Right cardiac atrium (tissue), 5 donors: ENCODE results near the gene BIN1. TPM values are rescaled to one million over a fixed set of nuclear protein-coding genes. Genes with fewer than 3 reads are reported as not detected.
A peak's percentile ranks its signal among the peaks of the same experiment; 100 is the strongest.

ENCODE experiments used
- ATAC-seq, 2 donors: fragments of 200-7000 bp; cut with Tn5 transposase; one replicate each; pipeline versions ENCODE4 v1.8.0 to v1.9.1; 2020; ENCODE audit warnings: moderate library complexity in 2 of 2, mild to moderate bottlenecking in 1 of 2
- DNase-seq, 3 donors: peaks; one replicate each; pipeline ENCODE4 v3.0.0-alpha.2; 2020
- H3K27ac ChIP-seq: one replicate; pipeline ENCODE4 v1.5.1; 2013; ENCODE audit warnings: mild to moderate bottlenecking, low read length, control low read depth, moderate library complexity
- H3K27me3 ChIP-seq: one replicate; pipeline ENCODE4 v1.6.1; 2013; ENCODE audit not compliant: control insufficient read depth, insufficient read depth
- H3K4me1 ChIP-seq: one replicate; pipeline ENCODE4 v1.6.1; 2013; ENCODE audit warnings: low read length; ENCODE audit not compliant: control insufficient read depth, insufficient read depth
- H3K4me3 ChIP-seq: one replicate; pipeline ENCODE4 v1.5.1; 2013; ENCODE audit warnings: low read length, control low read depth
- H3K9me3 ChIP-seq: one replicate; pipeline ENCODE4 v1.6.1; 2013; ENCODE audit warnings: low read length; ENCODE audit not compliant: control insufficient read depth
- WGBS: extraction: QIAGEN DNeasy Blood & Tissue Kit; methylation state at CpG from one replicate; pipeline ENCODE4 v1.1.7; 2013; 5-methylcytosine and 5-hydroxymethylcytosine counted together
- intact Hi-C, 4 donors: fragments of 100-400 bp; cut with DNase I; formaldehyde crosslinking; loops; one replicate each; pipeline versions ENCODE4 v1.11.0 to v1.14.0; 2022 to 2023
- polyA plus RNA-seq: library from polyadenylated mRNA; stranded (reverse); fragments of 200-250 nt; gene quantifications from one replicate; pipeline ENCODE4 v1.2.3, GENCODE V29; 2013
- total RNA-seq, 4 donors: library from RNA; stranded (reverse); fragmentation: NEBNext Ultra II Directional; extraction: Animal tissue kit (Norgen Biotek cat#: 25700); gene quantifications; one replicate each; pipeline ENCODE4 v1.2.1, GENCODE V29; 2021
- donor health status: healthy with polysubstance abuse.
- donor health status: DM: no; HTN: yes; CAD: no.
- donor health status: DM: no; HTN: no; CAD: no.
- donor health status: DM: no; HTN: yes; CAD: no; lungs with severe emphysema.
- donor health status: DM: yes; HTN: yes; CAD: no.

Gene BIN1
- total and polyA plus RNA-seq, 5 donors, result 5.9 to 12.0 (median 10.0) TPM

DNA sequence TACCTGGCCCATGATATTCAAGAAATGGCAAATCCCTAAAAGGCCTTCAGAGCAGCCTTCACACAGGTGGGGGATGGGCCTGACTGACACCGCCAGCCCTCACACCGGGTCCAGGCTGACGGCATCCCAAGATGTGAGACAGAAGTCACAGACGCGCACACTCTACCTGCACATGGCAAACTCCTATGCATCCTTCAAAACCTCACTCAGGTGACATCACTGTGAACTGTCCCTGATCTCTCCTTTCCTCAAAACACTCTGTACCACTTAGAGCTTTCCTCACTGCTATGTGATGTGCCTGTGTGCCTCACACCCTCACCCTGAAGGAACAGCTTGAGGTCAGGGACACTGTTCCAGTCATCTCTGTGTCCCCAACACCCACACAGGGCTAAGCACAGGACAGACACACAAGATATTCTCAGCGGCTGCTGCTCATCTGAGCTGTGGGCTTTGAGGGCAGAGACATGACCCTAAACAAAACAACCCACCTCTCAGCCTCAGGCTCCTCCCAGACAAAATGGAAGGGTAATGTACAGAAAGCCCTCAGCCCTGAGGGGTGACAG, 27.5 kb downstream of the BIN1 start:
- ATAC-seq, result no peak
- Histone ChIP-seq H3K4me3 (no peak overlapping the region), H3K27ac (no peak overlapping the region), H3K9me3 (no peaks in the 10 kb centered on the region), H3K4me1 (no peaks in the 10 kb centered on the region), H3K27me3 (no peaks in the 10 kb centered on the region)
- no peak for DNase-seq
- intact Hi-C loops, result no loop called here
- 85% methylated on average over 6 of the region's 6 CpGs for WGBS

DNA sequence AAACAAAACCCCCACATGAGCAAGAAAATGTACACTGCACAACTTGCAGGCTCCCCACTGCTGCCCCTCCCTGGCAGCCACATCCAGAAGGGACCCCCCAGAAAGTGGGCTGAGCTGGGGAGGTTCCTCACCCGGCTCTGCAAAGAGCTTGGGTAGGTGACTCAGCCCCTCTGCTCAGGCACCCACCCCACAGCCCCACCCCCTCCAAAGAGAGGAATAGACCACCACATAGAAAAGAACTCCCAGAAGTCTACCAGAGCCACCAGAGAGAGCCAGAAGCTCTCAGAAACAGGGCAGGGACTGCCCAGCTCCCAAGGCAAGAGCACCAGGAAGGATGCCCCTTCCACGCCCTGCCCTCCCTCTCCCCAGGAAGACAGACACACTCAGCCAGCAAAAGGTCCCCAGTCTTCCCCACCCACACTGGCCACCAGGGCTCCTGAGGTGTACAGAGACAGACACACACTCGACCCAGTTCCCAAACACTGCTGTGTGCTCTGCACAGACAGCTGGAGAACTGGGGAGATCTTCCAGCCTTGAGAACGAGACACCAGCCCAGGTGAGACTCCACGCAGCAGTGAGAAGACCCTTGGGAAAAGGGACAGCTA, 28.2 kb downstream of the BIN1 start:
- WGBS, result 75% methylated on average over 5 of the region's 5 CpGs
- no peak for DNase-seq
- Histone ChIP-seq H3K27me3 (no peaks in the 10 kb centered on the region), H3K9me3 (no peaks in the 10 kb centered on the region), H3K4me3 (no peak overlapping the region), H3K27ac (no peak overlapping the region), H3K4me1 (no peaks in the 10 kb centered on the region)
- intact Hi-C loops, result no loop called here
- ATAC-seq, result no peak

DNA sequence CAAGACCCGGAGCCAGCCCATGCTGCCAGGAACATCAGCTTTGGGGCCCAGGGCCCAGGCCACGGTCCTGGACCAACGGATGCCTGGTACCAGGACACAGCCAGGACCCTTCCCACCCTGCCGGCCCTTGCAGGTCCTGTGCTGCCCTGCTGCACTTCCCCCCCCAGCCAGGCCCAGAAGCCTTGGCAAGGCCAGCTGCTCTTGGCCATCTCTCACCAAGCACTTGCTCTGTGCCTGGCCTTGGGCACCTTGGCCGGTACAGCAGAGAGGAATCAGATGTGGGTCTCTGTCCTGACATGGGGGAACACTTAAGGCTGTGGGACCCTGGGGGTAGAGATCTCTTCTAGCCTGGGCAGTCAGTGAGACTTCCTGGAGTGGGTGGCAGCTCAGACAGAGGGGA, 28.9 kb downstream of the BIN1 start:
- no peaks in the 10 kb centered on the region for H3K4me1 ChIP-seq

DNA sequence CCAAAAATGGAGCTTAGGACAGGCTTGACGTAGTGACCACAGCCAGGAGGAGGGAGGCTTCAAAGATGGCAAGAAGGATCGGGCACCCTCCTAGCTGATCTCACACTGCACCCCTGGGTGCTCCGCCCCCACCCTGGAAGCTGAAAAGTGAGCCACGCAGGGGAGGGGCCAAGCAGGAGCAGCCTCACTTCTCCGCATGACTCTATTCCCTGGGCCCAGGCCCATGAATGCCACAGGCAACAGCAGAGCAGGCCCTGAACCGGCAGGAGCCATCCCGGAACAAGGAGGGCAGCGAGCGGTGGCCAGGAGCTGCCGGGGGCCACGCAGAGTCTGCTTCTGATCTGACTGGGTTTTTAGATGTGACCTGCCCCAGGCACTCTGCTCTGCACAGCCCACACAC, 30.0 kb downstream of the BIN1 start:
- WGBS, result 93% methylated on average over 11 of the region's 11 CpGs
- Histone ChIP-seq H3K4me3 (no peak overlapping the region), H3K27me3 (no peaks in the 10 kb centered on the region), H3K9me3 (no peaks in the 10 kb centered on the region), H3K4me1 (no peaks in the 10 kb centered on the region), H3K27ac (no peak overlapping the region)
- ATAC-seq, result no peak
- intact Hi-C loops, result no loop called here
- DNase-seq, result no peak

More for the DNA sequence above, 28.9 kb downstream of the BIN1 start:
- DNase-seq (no peak), ATAC-seq (no peak)
- no peak overlapping the region for H3K27ac ChIP-seq
- H3K27me3 ChIP-seq, result no peaks in the 10 kb centered on the region
- H3K9me3 ChIP-seq, result no peaks in the 10 kb centered on the region
- intact Hi-C loops, result no loop called here
- WGBS, result 78% methylated on average over 5 of the region's 5 CpGs
- H3K4me3 ChIP-seq, result no peak overlapping the region

DNA sequence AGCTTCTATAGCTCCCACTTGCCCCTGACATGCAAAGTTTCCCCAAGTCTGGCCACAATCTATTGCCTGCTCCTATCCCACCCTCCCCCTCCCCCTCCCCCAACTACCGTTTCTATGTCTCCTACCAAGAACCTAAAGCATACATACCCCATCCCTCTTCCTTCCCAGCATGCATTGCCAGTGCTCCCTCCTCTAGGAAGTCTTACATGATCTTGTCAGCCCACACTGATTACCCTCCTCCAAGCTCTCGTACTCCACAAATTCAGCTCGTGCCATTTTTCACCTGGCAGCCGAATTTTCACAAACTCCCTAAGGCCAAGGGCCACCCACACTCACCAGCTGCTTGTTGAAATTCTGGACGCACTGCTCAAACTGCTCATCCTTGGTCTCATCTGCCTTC, 30.7 kb downstream of the BIN1 start:
- no peaks in the 10 kb centered on the region for H3K4me1 ChIP-seq
- H3K4me3 ChIP-seq, result no peak overlapping the region
- no peaks in the 10 kb centered on the region for H3K27me3 ChIP-seq
- intact Hi-C loops, result no loop called here
- WGBS, result 86% methylated on average over 5 of the region's 5 CpGs
- no peak for ATAC-seq
- DNase-seq, result no peak
- no peak overlapping the region for H3K27ac ChIP-seq
- H3K9me3 ChIP-seq, result no peaks in the 10 kb centered on the region

DNA sequence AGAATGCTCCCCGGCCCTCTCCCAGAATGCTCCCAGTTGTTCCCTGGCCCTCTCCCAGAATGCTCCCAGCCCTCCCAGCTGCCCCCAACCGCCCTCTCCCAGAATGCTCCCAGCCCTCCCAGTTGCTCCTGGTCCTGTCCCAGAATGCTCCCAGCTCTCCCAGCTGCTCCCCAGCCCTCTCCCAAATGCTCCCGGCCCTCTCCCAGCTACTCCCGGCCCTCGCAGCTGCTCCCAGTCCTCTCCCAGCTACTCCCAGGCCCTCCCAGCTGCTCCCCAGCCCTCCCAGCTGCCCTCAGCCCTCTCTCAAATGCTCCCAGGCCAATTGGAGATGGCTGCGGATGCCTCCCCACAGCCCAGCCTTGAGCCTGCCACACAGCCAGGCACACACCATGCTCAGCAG, 31.1 kb downstream of the BIN1 start:
- H3K4me1 ChIP-seq, result no peaks in the 10 kb centered on the region
- DNase-seq (no peak), ATAC-seq (no peak)
- 95% methylated on average over 6 of the region's 6 CpGs for WGBS
- no peaks in the 10 kb centered on the region for H3K9me3 ChIP-seq
- intact Hi-C loops, result no loop called here
- H3K27ac ChIP-seq, result no peak overlapping the region
- no peaks in the 10 kb centered on the region for H3K27me3 ChIP-seq
- H3K4me3 ChIP-seq, result no peak overlapping the region

DNA sequence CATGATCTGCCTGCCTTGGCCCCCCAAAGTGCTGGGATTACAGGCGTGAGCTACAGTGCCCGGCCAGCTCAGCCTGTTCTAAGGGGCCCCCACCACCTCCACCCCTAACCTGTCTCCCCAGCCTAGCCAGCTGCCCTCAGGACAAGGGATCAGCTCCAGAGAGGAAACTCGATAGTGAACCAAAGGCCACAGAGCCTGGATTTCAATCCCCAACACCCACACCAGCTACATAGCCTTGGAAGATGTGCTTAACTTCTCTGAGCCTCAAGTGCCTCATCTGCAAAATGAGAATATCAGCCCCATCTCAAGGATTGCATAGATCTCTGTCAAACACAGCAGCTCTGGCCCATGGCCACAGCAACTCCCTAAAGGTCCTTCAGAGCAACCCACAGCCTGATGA, 32.0 kb downstream of the BIN1 start:
- H3K4me1 ChIP-seq, result no peaks in the 10 kb centered on the region
- no peaks in the 10 kb centered on the region for H3K9me3 ChIP-seq
- WGBS, result 89% methylated on average over 3 of the region's 3 CpGs
- H3K27me3 ChIP-seq, result no peaks in the 10 kb centered on the region
- H3K27ac ChIP-seq, result no peak overlapping the region
- no peak overlapping the region for H3K4me3 ChIP-seq
- ATAC-seq (no peak), DNase-seq (no peak)
- intact Hi-C loops, result no loop called here

DNA sequence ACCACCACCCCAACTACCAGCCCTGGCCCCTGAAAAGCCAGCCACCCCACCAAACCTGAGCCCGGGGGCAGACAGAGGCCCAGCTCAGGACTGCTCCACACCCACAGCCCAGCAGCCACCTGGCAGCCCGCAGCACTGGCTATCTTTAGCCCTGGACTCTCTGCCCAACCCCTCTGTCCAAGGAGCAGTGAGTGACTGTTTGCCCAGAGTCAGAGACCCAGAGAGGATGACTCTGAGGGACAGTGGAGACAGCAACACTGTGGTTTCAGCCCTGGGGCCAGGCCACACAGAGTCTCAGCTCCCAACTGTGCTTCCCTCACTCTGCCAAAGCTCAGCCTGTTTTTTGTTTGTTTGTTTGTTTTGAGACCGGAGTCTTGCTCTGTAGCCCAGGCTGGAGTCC, 32.6 kb downstream of the BIN1 start:
- H3K9me3 ChIP-seq, result no peaks in the 10 kb centered on the region
- H3K4me1 ChIP-seq, result no peaks in the 10 kb centered on the region
- H3K27ac ChIP-seq, result no peak overlapping the region
- intact Hi-C loops, result no loop called here
- no peaks in the 10 kb centered on the region for H3K27me3 ChIP-seq
- DNase-seq (no peak), ATAC-seq (no peak)
- WGBS, result 74% methylated on average over 3 of the region's 3 CpGs
- H3K4me3 ChIP-seq, result no peak overlapping the region

DNA sequence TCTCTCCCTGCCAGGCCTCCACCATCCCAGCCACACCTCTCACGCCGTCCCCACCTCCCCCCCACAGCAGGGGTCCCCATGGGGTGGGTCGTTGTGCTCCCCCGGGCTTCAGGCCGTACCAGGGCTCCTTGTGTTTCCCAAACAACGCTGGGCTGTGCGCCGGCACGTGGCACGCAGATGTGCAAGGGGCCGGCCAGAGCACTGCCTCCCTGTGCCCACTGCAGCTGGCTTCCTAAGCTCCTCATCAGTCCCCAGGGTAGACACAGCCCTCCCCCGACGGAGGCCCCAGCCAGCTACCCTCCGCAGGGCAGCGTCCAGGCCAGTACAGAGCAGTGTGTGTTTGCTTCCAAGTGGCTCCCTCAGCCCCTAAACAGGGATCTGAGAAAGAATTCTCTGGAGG, 34.0 kb downstream of the BIN1 start:
- Histone ChIP-seq H3K4me3 (no peak overlapping the region), H3K9me3 (no peaks in the 10 kb centered on the region), H3K27ac (no peak overlapping the region), H3K4me1 (no peaks in the 10 kb centered on the region), H3K27me3 (no peaks in the 10 kb centered on the region)
- intact Hi-C loops, result no loop called here
- WGBS, result 52% methylated on average over 15 of the region's 15 CpGs
- ATAC-seq (peak; percentile 20 to 25), DNase-seq (no peak)

DNA sequence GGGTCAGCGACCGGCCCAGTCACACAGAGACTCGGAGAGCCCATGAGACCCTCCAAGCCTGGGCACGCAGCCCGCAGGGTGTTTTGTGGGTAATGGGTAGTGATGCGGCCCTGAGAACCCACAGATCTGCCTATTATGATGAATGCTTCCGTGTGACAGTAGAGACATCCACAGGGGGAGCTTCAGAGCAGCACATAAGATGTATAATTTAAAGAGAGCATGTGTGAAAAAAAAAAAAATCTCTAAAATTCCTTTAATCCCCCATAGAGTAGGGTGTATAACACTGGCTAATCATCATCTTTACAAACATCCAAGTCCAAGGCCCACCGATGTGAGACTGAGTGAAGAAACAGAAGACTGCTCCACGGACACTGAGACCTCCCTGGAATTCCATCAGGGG, 34.6 kb downstream of the BIN1 start:
- no peak overlapping the region for H3K27ac ChIP-seq
- ATAC-seq, result no peak
- no peak overlapping the region for H3K4me3 ChIP-seq
- H3K27me3 ChIP-seq, result no peaks in the 10 kb centered on the region
- intact Hi-C loops, result no loop called here
- H3K9me3 ChIP-seq, result no peaks in the 10 kb centered on the region
- H3K4me1 ChIP-seq, result no peaks in the 10 kb centered on the region
- DNase-seq, result no peak
- 78% methylated on average over 9 of the region's 9 CpGs for WGBS

DNA sequence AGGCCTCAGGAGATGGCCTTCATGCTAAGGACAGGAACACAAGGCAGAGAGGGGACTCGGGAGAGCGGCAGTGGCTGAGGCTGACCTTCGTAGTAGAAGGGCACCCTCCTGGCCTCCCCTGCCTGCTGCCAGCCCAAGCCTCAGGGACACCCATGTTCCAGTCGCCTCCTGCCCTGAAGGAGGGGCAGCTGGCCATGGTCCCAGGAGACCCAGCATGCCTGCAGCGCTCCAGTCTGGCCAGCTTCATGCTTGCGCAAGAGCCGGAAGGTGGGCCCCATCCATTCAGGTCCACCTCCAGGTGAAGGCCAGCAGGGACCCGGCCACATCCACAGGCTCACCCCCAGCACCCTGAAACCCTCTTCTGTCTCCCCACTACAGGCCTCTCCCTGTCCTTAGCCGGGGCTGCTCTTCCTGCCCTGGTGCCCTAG, 35.0 kb downstream of the BIN1 start:
- 91% methylated on average over 9 of the region's 9 CpGs for WGBS
- peak in 1 of 3 donors; percentile 62 for DNase-seq
- Histone ChIP-seq H3K9me3 (no peaks in the 10 kb centered on the region), H3K27me3 (no peaks in the 10 kb centered on the region), H3K27ac (no peak overlapping the region), H3K4me3 (no peak overlapping the region), H3K4me1 (no peaks in the 10 kb centered on the region)
- ATAC-seq, result no peak
- intact Hi-C loops, result no loop called here

DNA sequence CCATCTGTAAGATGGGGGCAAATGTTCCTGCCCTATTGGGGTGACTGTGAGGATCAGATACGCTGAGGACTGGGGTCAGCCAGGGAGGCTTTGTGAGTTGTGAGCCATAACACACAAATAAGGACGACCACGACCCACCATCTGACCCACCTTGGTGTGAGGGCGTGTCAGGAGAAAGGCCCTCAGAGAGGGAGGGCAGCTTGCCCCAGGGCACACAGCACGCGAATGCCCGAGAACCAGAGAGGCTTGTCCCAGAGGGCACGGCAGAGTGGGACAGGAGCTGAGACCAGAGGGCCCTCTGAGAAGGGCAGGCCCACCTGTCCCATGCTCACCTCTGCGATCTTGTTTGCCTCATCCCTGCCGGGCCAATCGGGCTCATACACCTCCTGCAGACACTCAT, 36.7 kb downstream of the BIN1 start:
- ATAC-seq, result no peak
- 93% methylated on average over 11 of the region's 11 CpGs for WGBS
- DNase-seq, result no peak
- Histone ChIP-seq H3K27me3 (no peaks in the 10 kb centered on the region), H3K9me3 (no peaks in the 10 kb centered on the region), H3K4me3 (no peak overlapping the region), H3K27ac (no peak overlapping the region), H3K4me1 (no peaks in the 10 kb centered on the region)
- intact Hi-C loops, result no loop called here
